ENCODE data around the gene CAPZA2.
"Not testable (repeated sequence)": the region's sequence is repeated elsewhere in the genome, so short reads cannot be mapped to it uniquely, and the experiment has no call there.

GRCh38 chr7:116813371-116813770 lies 49.0 kb upstream of the CAPZA2 start:
- TF ChIP-seq EZH2phosphoT487, EZH2 (IDR thresholded peaks at IDR 0.05): not testable (repeated sequence)
- TF ChIP-seq, protein P1, sequence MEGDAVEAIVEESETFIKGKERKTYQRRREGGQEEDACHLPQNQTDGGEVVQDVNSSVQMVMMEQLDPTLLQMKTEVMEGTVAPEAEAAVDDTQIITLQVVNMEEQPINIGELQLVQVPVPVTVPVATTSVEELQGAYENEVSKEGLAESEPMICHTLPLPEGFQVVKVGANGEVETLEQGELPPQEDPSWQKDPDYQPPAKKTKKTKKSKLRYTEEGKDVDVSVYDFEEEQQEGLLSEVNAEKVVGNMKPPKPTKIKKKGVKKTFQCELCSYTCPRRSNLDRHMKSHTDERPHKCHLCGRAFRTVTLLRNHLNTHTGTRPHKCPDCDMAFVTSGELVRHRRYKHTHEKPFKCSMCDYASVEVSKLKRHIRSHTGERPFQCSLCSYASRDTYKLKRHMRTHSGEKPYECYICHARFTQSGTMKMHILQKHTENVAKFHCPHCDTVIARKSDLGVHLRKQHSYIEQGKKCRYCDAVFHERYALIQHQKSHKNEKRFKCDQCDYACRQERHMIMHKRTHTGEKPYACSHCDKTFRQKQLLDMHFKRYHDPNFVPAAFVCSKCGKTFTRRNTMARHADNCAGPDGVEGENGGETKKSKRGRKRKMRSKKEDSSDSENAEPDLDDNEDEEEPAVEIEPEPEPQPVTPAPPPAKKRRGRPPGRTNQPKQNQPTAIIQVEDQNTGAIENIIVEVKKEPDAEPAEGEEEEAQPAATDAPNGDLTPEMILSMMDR (IDR thresholded peaks at IDR 0.05), result not testable (repeated sequence)
